Measurements from ENCODE around the gene PCDHGC3. TPM values are rescaled to one million over a fixed set of nuclear protein-coding genes. Genes with fewer than 3 reads are reported as not detected.

PCDHGC3 gene
- total RNA-seq, 1 experiment from 2014 or later, result 1.2 TPM

DNA sequence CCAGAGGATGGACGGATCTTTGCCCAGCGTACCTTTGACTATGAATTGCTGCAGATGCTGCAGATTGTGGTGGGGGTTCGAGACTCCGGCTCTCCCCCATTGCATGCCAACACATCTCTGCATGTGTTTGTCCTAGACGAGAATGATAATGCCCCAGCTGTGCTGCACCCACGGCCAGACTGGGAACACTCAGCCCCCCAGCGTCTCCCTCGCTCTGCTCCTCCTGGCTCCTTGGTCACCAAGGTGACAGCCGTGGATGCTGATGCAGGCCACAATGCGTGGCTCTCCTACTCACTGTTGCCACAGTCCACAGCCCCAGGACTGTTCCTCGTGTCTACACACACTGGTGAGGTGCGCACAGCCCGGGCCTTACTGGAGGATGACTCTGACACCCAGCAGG, 15.0 kb downstream of the PCDHGC3 start:
- Histone ChIP-seq H2AFZ (ENCODE audit: low read depth, low read length, poor library complexity, severe bottlenecking) (no peak overlapping the region), H4K20me1 (ENCODE audit: insufficient read depth) (no peaks in the 10 kb centered on the region), H3K9me2 (ENCODE audit: insufficient read depth) (no peaks in the 10 kb centered on the region), H3K4me1 (ENCODE audit: control insufficient read depth in 1 of 2, insufficient read depth in 2 of 2, low read length in 2 of 2) (no peaks in the 10 kb centered on the region), H3K9ac (ENCODE audit: low read length) (no peak overlapping the region), H3K27ac (ENCODE audit: low read depth, low read length) (no peak overlapping the region), H3K79me2 (ENCODE audit: insufficient read depth, low read length) (no peaks in the 10 kb centered on the region), H3K27me3 (ENCODE audit: insufficient read depth, low read length) (no peaks in the 10 kb centered on the region), H3K4me3 (replicated peaks in 1 of 2; ENCODE audit: low read depth in 1 of 2, low read length in 2 of 2) (no peak overlapping the region), H3K4me2 (ENCODE audit: low read length) (no peak overlapping the region), H3K36me3 (ENCODE audit: control insufficient read depth in 1 of 2, insufficient read depth in 2 of 2, low read length in 2 of 2) (no peaks in the 10 kb centered on the region), H3K9me3 (ENCODE audit: control insufficient read depth in 1 of 2, insufficient read depth in 1 of 2, low read depth in 1 of 2, low read length in 2 of 2) (no peaks in the 10 kb centered on the region)
- no TSS peak for BruUV-seq (replicated peaks)
- intact Hi-C loops (cut with micrococcal nuclease), result no loop called here
- RAD21 ChIA-PET (ENCODE audit: low non-redundant PET in 1 of 2, low total read pairs in 2 of 2, uncharacterized antibody in 2 of 2, unreplicated experiment in 2 of 2), result no interaction called here
- CTCF ChIA-PET, result no interaction called here
- TF ChIP-seq POLR2A (IDR thresholded peaks at IDR 0.05; ENCODE audit: borderline replicate concordance, extremely low read depth, insufficient read depth, insufficient read length) (no peak), EZH2phosphoT487 (IDR thresholded peaks at IDR 0.05; ENCODE audit: borderline replicate concordance) (no peak), ZFX (IDR thresholded peaks at IDR 0.05) (no peak)
- DNase-seq (ENCODE audit: low read depth, low spot score), result no peak
- POLR2A ChIA-PET, result no interaction called here
- ATAC-seq, result no peak

- BruUV-seq (replicated peaks), result no TSS peak
- Histone ChIP-seq H2AFZ (ENCODE audit: low read depth, low read length, poor library complexity, severe bottlenecking) (no peak overlapping the region), H3K9me3 (ENCODE audit: control insufficient read depth in 1 of 2, insufficient read depth in 1 of 2, low read depth in 1 of 2, low read length in 2 of 2) (no peaks in the 10 kb centered on the region), H3K9me2 (ENCODE audit: insufficient read depth) (no peaks in the 10 kb centered on the region), H3K4me1 (ENCODE audit: control insufficient read depth in 1 of 2, insufficient read depth in 2 of 2, low read length in 2 of 2) (no peaks in the 10 kb centered on the region), H3K4me2 (ENCODE audit: low read length) (no peak overlapping the region), H3K27ac (ENCODE audit: low read depth, low read length) (no peak overlapping the region), H4K20me1 (ENCODE audit: insufficient read depth) (no peaks in the 10 kb centered on the region), H3K4me3 (replicated peaks in 1 of 2; ENCODE audit: low read depth in 1 of 2, low read length in 2 of 2) (no peak overlapping the region), H3K27me3 (ENCODE audit: insufficient read depth, low read length) (no peaks in the 10 kb centered on the region), H3K36me3 (ENCODE audit: control insufficient read depth in 1 of 2, insufficient read depth in 2 of 2, low read length in 2 of 2) (no peaks in the 10 kb centered on the region), H3K9ac (ENCODE audit: low read length) (no peak overlapping the region), H3K79me2 (ENCODE audit: insufficient read depth, low read length) (no peaks in the 10 kb centered on the region)
- RAD21 ChIA-PET (ENCODE audit: low non-redundant PET in 1 of 2, low total read pairs in 2 of 2, uncharacterized antibody in 2 of 2, unreplicated experiment in 2 of 2), result no interaction called here
- ATAC-seq (no peak), DNase-seq (ENCODE audit: low read depth, low spot score) (no peak)
- CTCF ChIA-PET, result no interaction called here
- POLR2A ChIA-PET, result no interaction called here
- intact Hi-C loops (cut with micrococcal nuclease), result no loop called here
- no peak for TF ChIP-seq CBX3 (IDR thresholded peaks at IDR 0.05; ENCODE audit: low read depth)
- no peak for TF ChIP-seq EGR1 (IDR thresholded peaks at IDR 0.05; ENCODE audit: low read depth)
- no peak for TF ChIP-seq YY1 (IDR thresholded peaks at IDR 0.05; ENCODE audit: extremely low read depth, insufficient replicate concordance, low read depth, low read length)
- TF ChIP-seq, protein P1, sequence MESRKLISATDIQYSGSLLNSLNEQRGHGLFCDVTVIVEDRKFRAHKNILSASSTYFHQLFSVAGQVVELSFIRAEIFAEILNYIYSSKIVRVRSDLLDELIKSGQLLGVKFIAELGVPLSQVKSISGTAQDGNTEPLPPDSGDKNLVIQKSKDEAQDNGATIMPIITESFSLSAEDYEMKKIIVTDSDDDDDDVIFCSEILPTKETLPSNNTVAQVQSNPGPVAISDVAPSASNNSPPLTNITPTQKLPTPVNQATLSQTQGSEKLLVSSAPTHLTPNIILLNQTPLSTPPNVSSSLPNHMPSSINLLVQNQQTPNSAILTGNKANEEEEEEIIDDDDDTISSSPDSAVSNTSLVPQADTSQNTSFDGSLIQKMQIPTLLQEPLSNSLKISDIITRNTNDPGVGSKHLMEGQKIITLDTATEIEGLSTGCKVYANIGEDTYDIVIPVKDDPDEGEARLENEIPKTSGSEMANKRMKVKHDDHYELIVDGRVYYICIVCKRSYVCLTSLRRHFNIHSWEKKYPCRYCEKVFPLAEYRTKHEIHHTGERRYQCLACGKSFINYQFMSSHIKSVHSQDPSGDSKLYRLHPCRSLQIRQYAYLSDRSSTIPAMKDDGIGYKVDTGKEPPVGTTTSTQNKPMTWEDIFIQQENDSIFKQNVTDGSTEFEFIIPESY (IDR thresholded peaks at IDR 0.05; ENCODE audit: extremely low read depth, insufficient replicate concordance, low read length), result no peak
- TF ChIP-seq TCF7L2 (IDR thresholded peaks at IDR 0.05; ENCODE audit: borderline replicate concordance, extremely low read depth, insufficient read depth, insufficient read length), result no peak
- no peak for TF ChIP-seq ATF3 (IDR thresholded peaks at IDR 0.05)
- no peak for TF ChIP-seq JUND (IDR thresholded peaks at IDR 0.05)
- no peak for TF ChIP-seq ZNF274 (IDR thresholded peaks at IDR 0.05; ENCODE audit: low read depth, low read length)
- TF ChIP-seq ELF1 (IDR thresholded peaks at IDR 0.05; ENCODE audit: borderline replicate concordance, low read depth), result no peak
- no peak for TF ChIP-seq RAD21 (IDR thresholded peaks at IDR 0.05; ENCODE audit: low read depth)
- TF ChIP-seq SP1 (IDR thresholded peaks at IDR 0.05; ENCODE audit: low read depth), result no peak
- TF ChIP-seq SRF (IDR thresholded peaks at IDR 0.05; ENCODE audit: low read depth), result no peak
- TF ChIP-seq, protein P2, sequence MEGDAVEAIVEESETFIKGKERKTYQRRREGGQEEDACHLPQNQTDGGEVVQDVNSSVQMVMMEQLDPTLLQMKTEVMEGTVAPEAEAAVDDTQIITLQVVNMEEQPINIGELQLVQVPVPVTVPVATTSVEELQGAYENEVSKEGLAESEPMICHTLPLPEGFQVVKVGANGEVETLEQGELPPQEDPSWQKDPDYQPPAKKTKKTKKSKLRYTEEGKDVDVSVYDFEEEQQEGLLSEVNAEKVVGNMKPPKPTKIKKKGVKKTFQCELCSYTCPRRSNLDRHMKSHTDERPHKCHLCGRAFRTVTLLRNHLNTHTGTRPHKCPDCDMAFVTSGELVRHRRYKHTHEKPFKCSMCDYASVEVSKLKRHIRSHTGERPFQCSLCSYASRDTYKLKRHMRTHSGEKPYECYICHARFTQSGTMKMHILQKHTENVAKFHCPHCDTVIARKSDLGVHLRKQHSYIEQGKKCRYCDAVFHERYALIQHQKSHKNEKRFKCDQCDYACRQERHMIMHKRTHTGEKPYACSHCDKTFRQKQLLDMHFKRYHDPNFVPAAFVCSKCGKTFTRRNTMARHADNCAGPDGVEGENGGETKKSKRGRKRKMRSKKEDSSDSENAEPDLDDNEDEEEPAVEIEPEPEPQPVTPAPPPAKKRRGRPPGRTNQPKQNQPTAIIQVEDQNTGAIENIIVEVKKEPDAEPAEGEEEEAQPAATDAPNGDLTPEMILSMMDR (IDR thresholded peaks at IDR 0.05 in 2 of 3, conservative IDR thresholded peaks at IDR 0.05 in 1 of 3; ENCODE audit: borderline replicate concordance in 1 of 3, insufficient read depth in 1 of 3, low read depth in 2 of 3, low read length in 2 of 3), result no peak
- TF ChIP-seq POLR2AphosphoS5 (IDR thresholded peaks at IDR 0.05; ENCODE audit: low read depth, low read length), result no peak
- no peak for TF ChIP-seq ZFX (IDR thresholded peaks at IDR 0.05)
These were observed 15.8 kb downstream of the PCDHGC3 start for GRCh38 chr5:141491323-141492167.
